ENCODE results near the gene OR2T3.
"Not testable (repeated sequence)": the region's sequence is repeated elsewhere in the genome, so short reads cannot be mapped to it uniquely, and the experiment has no call there.

The OR2T3 gene

GRCh38 chr1:248510217-248510616 lies 37.1 kb downstream of the OR2T3 start:
- H3K4me1 Mint-ChIP-seq (ENCODE audit: low read depth); intact Hi-C loops (cut with micrococcal nuclease); H3K36me3 Mint-ChIP-seq (ENCODE audit: low read depth); H3K27me3 Mint-ChIP-seq; H3K27ac Mint-ChIP-seq; H3K4me3 Mint-ChIP-seq; H3K9me3 Mint-ChIP-seq: not testable (repeated sequence)

DNA sequence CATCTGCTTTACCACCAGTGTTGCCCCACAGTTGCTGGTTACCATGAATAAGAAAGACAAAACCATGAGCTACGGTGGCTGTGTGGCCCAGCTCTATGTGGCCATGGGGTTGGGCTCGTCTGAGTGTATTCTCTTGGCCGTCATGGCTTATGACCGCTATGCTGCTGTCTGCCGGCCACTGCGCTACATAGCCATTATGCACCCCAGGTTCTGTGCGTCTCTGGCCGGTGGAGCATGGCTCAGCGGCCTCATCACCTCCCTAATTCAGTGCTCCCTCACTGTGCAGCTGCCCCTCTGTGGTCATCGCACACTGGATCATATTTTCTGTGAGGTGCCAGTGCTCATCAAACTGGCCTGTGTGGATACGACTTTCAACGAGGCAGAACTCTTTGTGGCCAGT lies 48.7 kb downstream of the OR2T3 start:
- Mint-ChIP-seq H3K27ac (no peak overlapping the region), H3K9me3 (peaks cover 9% of the 10 kb centered on the region), H3K4me3 (no peak overlapping the region), H3K36me3 (ENCODE audit: low read depth) (no peaks in the 10 kb centered on the region), H3K27me3 (no peaks in the 10 kb centered on the region), H3K4me1 (ENCODE audit: low read depth) (no peaks in the 10 kb centered on the region)
- intact Hi-C loops (cut with micrococcal nuclease) = no loop called here

Data from dendritic cell treated with granulocyte-macrophage colony-stimulating factor and Interleukin-4, amounts not matched to agents 40 ng/mL and 50 ng/mL, for 4 days (primary cell).